Stromal cell of bone marrow (primary cell): ENCODE measurements around the gene EPHA3.

ENCODE experiments used
- DNase-seq: peaks from one replicate; pipeline ENCODE4 v3.0.0-alpha.2; 2012; ENCODE audit warnings: low read depth

EPHA3 gene

DNA sequence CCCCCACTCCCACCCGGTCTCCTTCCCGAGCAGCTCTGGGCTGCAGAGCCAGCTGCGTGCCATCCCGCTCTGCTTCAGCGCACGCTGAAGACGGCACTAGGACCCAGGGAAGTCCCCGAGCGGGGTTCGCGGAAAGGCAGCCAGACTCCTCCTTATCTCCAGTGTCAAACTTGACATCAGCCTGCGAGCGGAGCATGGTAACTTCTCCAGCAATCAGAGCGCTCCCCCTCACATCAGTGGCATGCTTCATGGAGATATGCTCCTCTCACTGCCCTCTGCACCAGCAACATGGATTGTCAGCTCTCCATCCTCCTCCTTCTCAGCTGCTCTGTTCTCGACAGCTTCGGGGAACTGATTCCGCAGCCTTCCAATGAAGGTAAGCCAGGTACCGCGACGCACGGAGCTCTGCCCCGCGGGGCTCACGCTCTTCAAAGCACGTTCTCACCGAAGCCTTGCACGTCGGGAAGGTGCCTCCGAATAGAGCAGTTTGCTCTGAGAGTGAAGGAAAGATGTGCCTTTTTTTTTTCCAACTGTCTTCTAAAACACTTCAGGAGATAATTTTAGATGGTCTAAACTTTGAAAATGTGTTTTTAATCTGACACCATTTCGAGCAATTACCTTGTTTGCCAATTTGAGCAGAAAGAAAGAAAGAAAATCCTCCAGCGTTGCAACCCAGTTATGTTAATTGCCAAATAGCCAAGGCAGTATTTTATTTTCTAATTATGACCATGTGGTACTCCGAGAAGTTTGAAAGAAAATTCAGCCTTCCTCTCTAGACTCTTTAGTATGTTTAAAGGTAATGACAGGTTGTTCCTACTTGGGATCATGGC lies at the start of gene EPHA3:
Gene EPHA3 (plus strand): TSS at position 161 of the 830 bp plus-strand sequence. CDS start 128 bp downstream, at position 289.
- peak; percentile 59 for DNase-seq

DNA sequence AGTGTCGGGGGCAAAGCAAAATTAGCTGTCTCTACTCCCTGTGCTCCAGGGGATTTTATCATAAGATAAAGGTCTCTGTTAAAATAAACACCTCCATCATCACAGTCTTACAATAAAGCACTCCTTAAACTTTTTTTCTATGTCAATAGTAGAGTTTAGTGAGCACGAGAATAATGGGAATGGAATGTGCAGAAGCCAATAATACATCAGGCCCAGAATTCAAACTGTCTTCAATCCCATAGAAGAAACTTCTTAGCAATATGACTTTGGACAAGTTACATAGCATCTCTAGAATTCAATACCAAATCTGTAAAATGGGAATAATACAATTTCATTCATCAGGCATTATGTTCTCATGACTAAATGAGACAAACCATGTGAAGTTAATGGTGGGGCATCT lies 49.0 kb upstream of the EPHA3 start:
- DNase-seq: no peak

DNA sequence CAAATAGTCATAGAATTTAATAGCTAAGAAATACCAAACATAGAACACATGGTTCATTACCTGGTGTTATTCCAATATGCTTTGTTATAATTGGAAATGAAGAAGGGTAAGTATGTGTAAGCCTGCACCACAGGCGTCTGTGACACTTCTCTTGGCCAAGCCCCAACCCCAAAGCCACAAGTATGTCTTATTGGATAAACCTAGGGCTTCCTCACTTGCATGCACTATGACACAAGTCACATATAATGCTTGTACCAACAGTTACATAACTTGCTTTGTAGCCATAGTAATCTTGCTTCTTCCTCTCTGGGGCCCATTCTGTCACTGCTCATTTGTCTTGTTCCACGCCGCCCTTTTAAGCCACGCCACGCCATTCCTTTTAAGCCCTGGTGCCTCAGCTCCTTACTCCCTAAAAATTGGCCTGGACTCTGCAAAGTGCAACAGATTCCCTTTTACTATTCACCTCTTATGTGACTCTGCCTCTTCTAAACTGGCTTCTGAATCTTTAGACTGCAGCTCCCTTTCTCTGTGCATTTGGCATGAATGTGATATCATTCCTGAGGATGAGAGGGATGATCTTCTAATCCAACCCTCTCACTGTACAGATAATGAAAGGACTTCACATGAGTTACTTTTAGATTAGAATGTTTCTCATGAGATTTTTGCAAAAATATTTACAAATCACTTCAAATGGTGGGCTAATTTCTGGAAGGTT lies 48.1 kb upstream of the EPHA3 start:
- DNase-seq: peak; percentile 60

GRCh38 chr3:89061259-89061658 lies 46.2 kb upstream of the EPHA3 start:
- DNase-seq: no peak

DNA sequence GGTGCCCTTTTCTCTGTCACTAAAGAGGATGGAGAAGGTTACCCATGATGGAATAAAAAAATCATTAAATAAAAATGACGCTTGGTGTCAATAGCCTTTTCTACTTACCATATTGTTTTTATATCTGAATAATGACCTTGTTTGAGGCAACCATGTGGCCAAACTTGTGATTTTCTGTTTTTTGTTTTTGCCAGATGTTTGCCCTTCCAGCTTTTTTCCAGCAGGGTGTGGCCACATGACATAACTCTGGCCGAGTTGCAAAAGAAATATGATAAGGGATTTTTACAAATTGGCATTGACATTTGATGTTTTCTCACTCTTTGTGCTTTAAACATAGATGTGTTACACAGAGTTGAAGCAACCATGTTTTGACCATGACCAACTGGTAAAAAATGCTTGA lies 39.7 kb upstream of the EPHA3 start:
- no peak for DNase-seq

- DNase-seq: no peak
These were observed 34.8 kb upstream of the EPHA3 start for GRCh38 chr3:89072642-89073041.

- no peak for DNase-seq
These were observed 27.5 kb upstream of the EPHA3 start for GRCh38 chr3:89079944-89080343.

DNA sequence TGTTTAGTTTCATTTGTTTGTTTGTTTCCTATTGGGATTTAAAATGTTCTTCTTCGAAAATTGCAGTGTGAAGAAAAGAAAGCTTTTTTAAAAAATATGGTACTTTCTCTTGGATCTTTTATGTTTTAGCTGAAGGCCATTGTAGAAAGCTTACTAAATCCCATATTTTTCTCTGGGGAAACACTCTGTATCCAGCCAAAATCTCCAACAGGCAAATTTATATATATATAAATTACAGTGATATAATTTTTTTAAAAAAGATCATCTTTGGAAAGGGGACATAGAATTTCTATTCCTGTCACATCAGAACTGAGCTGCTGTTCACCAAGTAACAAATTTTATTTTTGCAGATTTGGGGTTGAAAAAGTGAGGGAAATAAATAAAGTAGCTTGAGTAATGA lies 19.6 kb upstream of the EPHA3 start:
- no peak for DNase-seq

GRCh38 chr3:89098173-89098572 lies 9.2 kb upstream of the EPHA3 start:
- DNase-seq: no peak

DNA sequence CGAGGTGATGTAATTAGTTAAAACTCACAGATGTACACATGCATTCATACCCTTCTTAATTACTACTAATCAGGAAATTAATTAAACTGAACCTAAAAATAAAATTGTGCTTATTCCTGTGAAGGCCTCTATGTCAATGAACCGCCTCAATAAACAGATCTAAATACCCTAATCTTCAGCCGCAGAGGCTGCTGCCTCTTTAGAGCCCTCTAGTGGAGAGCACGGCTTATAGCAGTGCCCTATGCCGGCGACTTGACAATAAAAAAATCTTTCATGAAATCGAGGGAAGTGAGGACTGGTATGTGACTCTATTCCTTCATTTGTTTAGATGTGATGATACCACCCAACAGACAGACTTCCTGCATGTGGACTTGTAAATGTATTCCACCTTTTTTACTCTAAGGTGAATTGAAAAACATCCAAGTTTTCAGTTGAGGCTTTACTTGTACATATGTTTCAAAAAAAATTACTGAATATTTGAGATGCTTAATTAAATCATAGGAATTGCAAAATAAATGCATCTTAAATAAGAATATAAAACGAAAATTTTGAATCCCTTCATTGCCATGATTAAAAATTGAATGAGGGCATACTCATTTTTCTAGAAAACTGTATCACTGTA lies 8.3 kb upstream of the EPHA3 start:
- peak; percentile 34 for DNase-seq

DNA sequence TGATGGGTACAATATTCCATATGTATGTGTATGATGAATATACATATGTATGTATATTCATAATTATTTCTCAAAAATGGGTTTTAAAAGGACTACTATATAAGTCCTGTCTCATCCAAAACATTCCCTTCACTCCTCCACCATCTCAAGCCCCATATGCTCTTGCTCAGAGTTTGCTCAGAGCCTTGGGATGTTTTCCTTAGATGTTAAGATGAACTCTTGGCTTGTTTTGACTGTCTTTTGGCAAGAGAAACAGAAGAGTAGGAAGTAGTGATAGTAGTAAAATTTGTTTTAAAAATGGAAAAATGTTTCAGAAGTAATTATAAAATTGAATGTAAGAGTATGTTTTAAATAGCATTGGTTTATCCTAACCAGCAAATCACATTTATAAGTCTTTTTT lies 6.2 kb upstream of the EPHA3 start:
- DNase-seq: no peak

- no peak for DNase-seq
These were observed 5.5 kb upstream of the EPHA3 start for GRCh38 chr3:89101921-89102320.

DNA sequence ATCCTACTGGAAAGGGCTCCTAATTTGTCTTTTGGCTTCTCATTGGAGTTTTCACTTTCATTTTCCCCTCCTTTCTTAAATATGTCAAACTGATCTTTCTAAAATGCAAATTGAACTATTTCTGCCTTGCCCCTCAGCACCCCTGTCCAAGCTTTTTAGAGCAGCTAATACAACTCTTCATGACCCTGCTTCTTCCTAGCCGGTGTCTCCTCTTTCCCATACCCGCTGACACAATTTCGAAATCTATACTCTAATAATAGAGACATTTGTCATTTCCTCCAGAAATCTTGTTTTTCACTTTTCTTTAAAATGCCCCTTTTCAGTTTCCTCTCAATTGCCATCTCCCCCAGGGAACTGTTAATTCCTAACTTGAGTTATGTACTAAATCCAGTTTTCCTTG lies 2.9 kb upstream of the EPHA3 start:
- DNase-seq: no peak

GRCh38 chr3:89105503-89105902 lies 1.9 kb upstream of the EPHA3 start:
- no peak for DNase-seq

- no peak for DNase-seq
These were observed 800 bp downstream of the EPHA3 start for GRCh38 chr3:89108291-89108550.

GRCh38 chr3:89113344-89113743 lies 5.9 kb downstream of the EPHA3 start:
- DNase-seq: no peak

GRCh38 chr3:89113893-89114840 lies 6.7 kb downstream of the EPHA3 start:
- peak; percentile 28 for DNase-seq

DNA sequence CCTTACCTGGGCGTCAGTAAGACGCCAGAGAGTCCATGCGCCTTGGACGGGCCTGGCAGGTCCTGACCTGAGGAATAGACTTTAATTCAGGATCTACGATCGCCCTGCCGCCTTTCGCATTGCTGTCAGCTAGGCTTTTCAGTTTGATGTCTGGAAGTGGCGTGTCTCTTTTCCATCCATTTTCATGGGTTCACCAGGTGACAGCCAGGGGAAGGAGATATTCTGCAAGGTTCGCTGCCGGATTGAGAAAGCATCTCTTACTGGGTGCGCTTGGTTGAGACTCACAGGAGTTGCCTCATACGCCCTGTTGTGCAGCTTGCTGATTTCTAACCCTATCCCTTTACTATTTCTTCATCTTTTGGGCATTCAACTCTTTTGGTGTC lies 7.4 kb downstream of the EPHA3 start:
- DNase-seq: no peak

DNA sequence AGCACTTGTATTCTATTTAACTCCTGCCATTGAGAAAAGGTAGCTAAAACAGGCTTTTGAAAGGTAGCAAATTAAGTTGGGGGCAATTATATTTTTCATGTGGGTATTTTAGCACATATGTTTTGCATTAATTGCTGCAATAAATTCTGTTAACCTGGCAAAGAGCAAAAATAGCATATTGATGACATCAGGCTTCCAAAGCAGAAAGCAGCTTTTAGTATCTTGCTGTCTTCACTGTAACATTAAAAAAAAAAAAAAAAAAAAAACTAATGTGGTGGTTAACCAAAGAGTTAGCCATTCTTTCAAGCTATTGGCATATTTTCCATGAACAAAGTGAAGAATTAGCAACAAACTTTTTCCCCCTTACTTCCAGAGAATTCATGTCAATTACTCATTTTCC lies 9.1 kb downstream of the EPHA3 start:
- DNase-seq: peak; percentile 27

DNA sequence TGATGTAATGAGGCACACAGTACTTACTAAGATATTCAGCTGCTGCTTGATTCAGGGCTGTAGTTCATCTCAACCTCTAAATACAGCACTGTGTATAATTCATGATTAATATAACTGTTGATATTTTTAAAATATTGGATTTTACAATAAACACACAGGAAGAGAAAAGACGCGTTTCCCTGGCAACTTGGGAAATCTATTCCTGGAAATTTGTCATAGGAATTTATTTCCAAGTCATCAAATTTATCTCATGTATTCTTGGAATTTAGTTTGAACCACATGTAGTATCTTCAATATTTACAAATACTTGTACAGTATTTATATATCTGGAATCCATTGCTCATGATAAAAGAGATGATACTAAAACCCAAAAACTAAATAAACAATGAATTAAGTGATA lies 30.6 kb downstream of the EPHA3 start:
- DNase-seq: no peak

DNA sequence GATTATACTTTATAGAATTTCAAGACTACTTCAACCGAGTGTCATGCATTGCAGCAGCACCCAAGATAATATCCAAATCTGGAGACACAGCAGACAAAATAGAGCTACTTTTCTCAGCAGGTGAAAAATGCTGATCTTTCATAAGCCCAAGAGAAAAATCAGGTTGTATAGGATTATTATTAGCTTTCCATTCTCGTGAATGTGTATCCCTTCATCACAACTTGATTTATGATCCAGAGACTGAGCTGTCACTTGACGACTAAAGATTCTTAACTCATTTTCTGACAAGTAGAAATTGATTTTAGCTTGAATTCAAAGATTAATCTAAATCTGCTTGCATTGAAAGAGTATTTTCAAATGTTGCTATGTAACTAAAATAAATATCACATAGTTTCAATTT lies 32.4 kb downstream of the EPHA3 start:
- no peak for DNase-seq

GRCh38 chr3:89144080-89144479 lies 36.7 kb downstream of the EPHA3 start:
- DNase-seq: no peak
